DOHH2 (cell line): ENCODE results near the gene CRMP1.

Source experiments
- CTCF ChIP-seq: fragments of 200-600 bp; sonication (generic); IDR thresholded peaks from one replicate; pipeline ENCODE4 v1.5.1; 2014; ENCODE audit warnings: antibody characterized with exemption, mild to moderate bottlenecking, low read depth, low read length; ENCODE audit not compliant: poor library complexity, severe bottlenecking
- EZH2phosphoT487 ChIP-seq: fragments of 200-600 bp; sonication (generic); IDR thresholded peaks from 2 replicates; pipeline ENCODE4 v1.6.1; 2017; ENCODE audit warnings: borderline replicate concordance, mild to moderate bottlenecking, antibody characterized with exemption, low read length, moderate library complexity, mixed read lengths

GRCh38 chr4:5932035-5932568 lies 39.2 kb upstream of the CRMP1 start:
- no peak for TF ChIP-seq CTCF
- TF ChIP-seq EZH2phosphoT487 = no peak
